Measurements from ENCODE around the gene CHPF.

The CHPF gene

GRCh38 chr2:219496825-219497494 lies 46.6 kb downstream of the CHPF start:
- no peak for DNase-seq (ENCODE audit: low read depth in 2 of 2)

GRCh38 chr2:219496247-219496824 lies 47.3 kb downstream of the CHPF start:
- no peak for DNase-seq (ENCODE audit: low read depth in 2 of 2)

- DNase-seq (ENCODE audit: low read depth in 2 of 2), result peak; percentile 36 to 37
Observed at GRCh38 chr2:219495531-219496122, 48.0 kb downstream of the CHPF start.

- DNase-seq (ENCODE audit: low read depth in 2 of 2), result no peak
Observed at GRCh38 chr2:219494952-219495530, 48.6 kb downstream of the CHPF start.

GRCh38 chr2:219493086-219493485 lies 50.5 kb downstream of the CHPF start:
- no peak for DNase-seq (ENCODE audit: low read depth in 2 of 2)

GRCh38 chr2:219492575-219492974 lies 51.0 kb downstream of the CHPF start:
- DNase-seq (ENCODE audit: low read depth in 2 of 2), result no peak

- no peak for DNase-seq (ENCODE audit: low read depth in 2 of 2)
Observed at GRCh38 chr2:219491278-219491963, 52.2 kb downstream of the CHPF start.

GRCh38 chr2:219490600-219491130 lies 52.9 kb downstream of the CHPF start:
- DNase-seq (ENCODE audit: low read depth in 2 of 2), result no peak

GRCh38 chr2:219490186-219490585 lies 53.4 kb downstream of the CHPF start:
- DNase-seq (ENCODE audit: low read depth in 2 of 2), result no peak

- no peak for DNase-seq (ENCODE audit: low read depth in 2 of 2)
Observed at GRCh38 chr2:219489315-219489714, 54.3 kb downstream of the CHPF start.

Data from stimulated activated CD8-positive, alpha-beta memory T cell treated with anti-CD3 and anti-CD28 coated beads, Interleukin-15, amount 100 ng/mL, for 48 hours (primary cell).